DOHH2 (cell line): ENCODE data around the gene MAP1B.

Experiments used
- H3F3A ChIP-seq: fragments of 200-600 bp; sonication (generic), shearing (Covaris generic); 2 replicates; pipeline ENCODE4 v1.6.0; 2016; ENCODE audit warnings: antibody characterized with exemption, mild to moderate bottlenecking; ENCODE audit not compliant: control insufficient read depth, insufficient read depth
- H3K27ac ChIP-seq: fragments of 200-600 bp; sonication (generic); 2 replicates; pipeline ENCODE4 v1.5.1; 2014; ENCODE audit warnings: low read depth, mild to moderate bottlenecking, low read length, moderate library complexity
- H3K27me3 ChIP-seq: fragments of 200-600 bp; sonication (generic); 2 replicates; pipeline ENCODE4 v1.6.1; 2014; ENCODE audit warnings: mild to moderate bottlenecking, low read length, mixed read lengths; ENCODE audit not compliant: control insufficient read depth
- H3K36me3 ChIP-seq: fragments of 200-600 bp; sonication (generic); 2 replicates; pipeline ENCODE4 v1.6.1; 2014; ENCODE audit warnings: mild to moderate bottlenecking, low read length, moderate library complexity, mixed read lengths; ENCODE audit not compliant: control insufficient read depth
- H3K4me1 ChIP-seq: fragments of 200-600 bp; sonication (generic); 2 replicates; pipeline ENCODE4 v1.6.1; 2014; ENCODE audit warnings: mild to moderate bottlenecking, low read length, mixed read lengths; ENCODE audit not compliant: control insufficient read depth
- H3K4me2 ChIP-seq: fragments of 200-600 bp; sonication (generic); 2 replicates; pipeline ENCODE4 v1.6.0; 2014; ENCODE audit warnings: mild to moderate bottlenecking, low read length, moderate library complexity
- H3K4me3 ChIP-seq: fragments of 200-600 bp; sonication (generic); 2 replicates; pipeline ENCODE4 v1.5.1; 2014; ENCODE audit warnings: mild to moderate bottlenecking, low read length, mixed read lengths
- H3K79me2 ChIP-seq: fragments of 200-600 bp; sonication (generic); 2 replicates; pipeline ENCODE4 v1.6.1; 2014; ENCODE audit warnings: mild to moderate bottlenecking, low read length, mixed read lengths; ENCODE audit not compliant: control insufficient read depth
- H3K9me2 ChIP-seq: fragments of 200-600 bp; sonication (generic); replicated peaks from 2 replicates; pipeline ENCODE4 v1.6.1; 2014; ENCODE audit warnings: mild to moderate bottlenecking, low read length, mixed read lengths; ENCODE audit not compliant: control insufficient read depth
- H3K9me3 ChIP-seq: fragments of 200-600 bp; sonication (generic); 2 replicates; pipeline ENCODE4 v1.6.1; 2014; ENCODE audit warnings: antibody characterized with exemption, low read length, mixed read lengths; ENCODE audit not compliant: control insufficient read depth, insufficient read depth
- H4K20me1 ChIP-seq: fragments of 200-600 bp; sonication (generic); 2 replicates; pipeline ENCODE4 v1.6.0; 2014; ENCODE audit warnings: low read depth, mild to moderate bottlenecking, antibody characterized with exemption, low read length, moderate library complexity; ENCODE audit not compliant: control insufficient read depth, insufficient read depth
- EZH2phosphoT487 ChIP-seq: fragments of 200-600 bp; sonication (generic); IDR thresholded peaks from 2 replicates; pipeline ENCODE4 v1.6.1; 2017; ENCODE audit warnings: borderline replicate concordance, mild to moderate bottlenecking, antibody characterized with exemption, low read length, moderate library complexity, mixed read lengths
- TF ChIP-seq, protein P1 (sequence below): fragments of 200-600 bp; sonication (generic); IDR thresholded peaks from one replicate; pipeline ENCODE4 v1.5.1; 2014; ENCODE audit warnings: antibody characterized with exemption, mild to moderate bottlenecking, low read depth, low read length; ENCODE audit not compliant: poor library complexity, severe bottlenecking

The MAP1B gene

DNA sequence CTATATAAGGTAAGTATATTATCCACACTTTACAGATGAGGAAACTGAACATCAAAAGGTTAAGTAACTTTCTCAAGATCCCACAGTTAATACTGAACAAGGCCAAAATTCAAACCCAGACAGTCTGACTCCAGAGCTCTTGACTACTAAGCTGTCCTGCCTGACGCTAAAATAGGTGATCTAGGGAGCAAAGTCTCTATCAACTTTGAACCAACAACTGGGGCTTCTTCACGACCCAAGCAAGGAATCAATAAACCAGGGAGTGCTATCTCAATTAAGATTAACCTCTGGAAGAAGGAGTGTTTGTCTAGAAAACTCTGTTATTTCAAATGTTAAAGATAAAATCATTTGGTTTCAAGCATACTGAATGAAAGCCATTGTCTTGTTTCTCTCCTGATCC is 148.4 kb downstream of the MAP1B start:
- Histone ChIP-seq H3K4me2 (no peak overlapping the region), H3K27me3 (no peaks in the 10 kb centered on the region), H3K4me3 (no peak overlapping the region), H3K36me3 (peaks cover 60% of the 10 kb centered on the region), H3K27ac (no peak overlapping the region), H3K79me2 (peaks cover 21% of the 10 kb centered on the region), H3K4me1 (no peaks in the 10 kb centered on the region), H3F3A (no peaks in the 10 kb centered on the region; the same call in 1 of the 2 replicates), H3K9me2 (no peaks in the 10 kb centered on the region), H4K20me1 (0 out of 2 replicates have a peak, but pooled peaks cover 3% of the 10 kb centered on the region), H3K9me3 (no peaks in the 10 kb centered on the region)
- TF ChIP-seq, protein P1, sequence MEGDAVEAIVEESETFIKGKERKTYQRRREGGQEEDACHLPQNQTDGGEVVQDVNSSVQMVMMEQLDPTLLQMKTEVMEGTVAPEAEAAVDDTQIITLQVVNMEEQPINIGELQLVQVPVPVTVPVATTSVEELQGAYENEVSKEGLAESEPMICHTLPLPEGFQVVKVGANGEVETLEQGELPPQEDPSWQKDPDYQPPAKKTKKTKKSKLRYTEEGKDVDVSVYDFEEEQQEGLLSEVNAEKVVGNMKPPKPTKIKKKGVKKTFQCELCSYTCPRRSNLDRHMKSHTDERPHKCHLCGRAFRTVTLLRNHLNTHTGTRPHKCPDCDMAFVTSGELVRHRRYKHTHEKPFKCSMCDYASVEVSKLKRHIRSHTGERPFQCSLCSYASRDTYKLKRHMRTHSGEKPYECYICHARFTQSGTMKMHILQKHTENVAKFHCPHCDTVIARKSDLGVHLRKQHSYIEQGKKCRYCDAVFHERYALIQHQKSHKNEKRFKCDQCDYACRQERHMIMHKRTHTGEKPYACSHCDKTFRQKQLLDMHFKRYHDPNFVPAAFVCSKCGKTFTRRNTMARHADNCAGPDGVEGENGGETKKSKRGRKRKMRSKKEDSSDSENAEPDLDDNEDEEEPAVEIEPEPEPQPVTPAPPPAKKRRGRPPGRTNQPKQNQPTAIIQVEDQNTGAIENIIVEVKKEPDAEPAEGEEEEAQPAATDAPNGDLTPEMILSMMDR, result no peak
- no peak for TF ChIP-seq EZH2phosphoT487

GRCh38 chr5:72256536-72256935 is 149.3 kb downstream of the MAP1B start:
- Histone ChIP-seq H3K4me3 (no peak overlapping the region), H3K36me3 (peaks cover 59% of the 10 kb centered on the region), H3K79me2 (peaks cover 24% of the 10 kb centered on the region), H4K20me1 (0 out of 2 replicates have a peak, but pooled peaks cover 3% of the 10 kb centered on the region), H3K9me2 (no peaks in the 10 kb centered on the region), H3K27ac (no peak overlapping the region), H3K9me3 (no peaks in the 10 kb centered on the region), H3K4me1 (no peaks in the 10 kb centered on the region), H3F3A (no peaks in the 10 kb centered on the region; the same call in 1 of the 2 replicates), H3K4me2 (no peak overlapping the region), H3K27me3 (no peaks in the 10 kb centered on the region)
- TF ChIP-seq EZH2phosphoT487, result no peak
- TF ChIP-seq, protein P1, result no peak
